Suprapubic skin (tissue), 4 donors: ENCODE measurements around the gene AGL.

Experiments
- EP300 ChIP-seq: sonication (generic); formaldehyde crosslinking; IDR thresholded peaks from one replicate; pipeline ENCODE4 v1.6.1; 2017; ENCODE audit warnings: antibody characterized with exemption
- POLR2A ChIP-seq, 2 donors: fragments of 450-650 bp; IDR thresholded peaks; one replicate each; pipeline ENCODE4 v1.6.1; 2017; ENCODE audit warnings: antibody characterized with exemption in 2 of 2, mild to moderate bottlenecking in 2 of 2, moderate library complexity in 2 of 2
- POLR2AphosphoS5 ChIP-seq, 3 donors: sonication (generic); formaldehyde crosslinking; IDR thresholded peaks; one replicate each; pipeline ENCODE4 v1.6.1; 2017; ENCODE audit warnings: antibody characterized with exemption in 3 of 3
- TF ChIP-seq, protein P1 (sequence below), 2 donors: fragments of 200-600 bp in 1 of 2; fragments of 450-650 bp in 1 of 2; sonication (generic) in 1 of 2; IDR thresholded peaks; one replicate each; pipeline ENCODE4 v1.5.1; 2016 to 2019; ENCODE audit warnings: antibody characterized with exemption in 2 of 2, mild to moderate bottlenecking in 1 of 2, moderate library complexity in 1 of 2

DNA sequence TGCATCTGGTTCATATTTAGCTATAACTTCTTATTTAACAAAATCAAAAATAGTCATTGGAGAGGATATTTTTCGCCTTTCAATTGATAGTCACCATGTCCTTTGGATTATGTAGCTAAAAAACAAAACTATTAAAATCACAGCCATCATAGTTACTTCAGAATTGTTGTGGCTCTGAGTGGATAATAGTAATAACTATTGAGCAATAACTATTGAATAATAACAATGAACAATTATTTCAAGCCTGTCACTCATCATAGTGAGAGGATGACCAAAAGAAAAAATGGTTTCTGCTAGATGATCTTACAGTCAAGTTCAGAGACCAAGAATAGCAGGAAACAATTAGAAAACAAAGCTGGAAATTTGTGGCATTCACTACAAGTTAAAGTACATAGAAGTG is 38.4 kb upstream of the AGL start:
- TF ChIP-seq POLR2A (IDR thresholded peaks at IDR 0.05) (no peak), EP300 (no peak), POLR2AphosphoS5 (IDR thresholded peaks at IDR 0.05) (no peak)
- TF ChIP-seq, protein P1, sequence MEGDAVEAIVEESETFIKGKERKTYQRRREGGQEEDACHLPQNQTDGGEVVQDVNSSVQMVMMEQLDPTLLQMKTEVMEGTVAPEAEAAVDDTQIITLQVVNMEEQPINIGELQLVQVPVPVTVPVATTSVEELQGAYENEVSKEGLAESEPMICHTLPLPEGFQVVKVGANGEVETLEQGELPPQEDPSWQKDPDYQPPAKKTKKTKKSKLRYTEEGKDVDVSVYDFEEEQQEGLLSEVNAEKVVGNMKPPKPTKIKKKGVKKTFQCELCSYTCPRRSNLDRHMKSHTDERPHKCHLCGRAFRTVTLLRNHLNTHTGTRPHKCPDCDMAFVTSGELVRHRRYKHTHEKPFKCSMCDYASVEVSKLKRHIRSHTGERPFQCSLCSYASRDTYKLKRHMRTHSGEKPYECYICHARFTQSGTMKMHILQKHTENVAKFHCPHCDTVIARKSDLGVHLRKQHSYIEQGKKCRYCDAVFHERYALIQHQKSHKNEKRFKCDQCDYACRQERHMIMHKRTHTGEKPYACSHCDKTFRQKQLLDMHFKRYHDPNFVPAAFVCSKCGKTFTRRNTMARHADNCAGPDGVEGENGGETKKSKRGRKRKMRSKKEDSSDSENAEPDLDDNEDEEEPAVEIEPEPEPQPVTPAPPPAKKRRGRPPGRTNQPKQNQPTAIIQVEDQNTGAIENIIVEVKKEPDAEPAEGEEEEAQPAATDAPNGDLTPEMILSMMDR (IDR thresholded peaks at IDR 0.05), result no peak
